ENCODE measurements around the gene RFC4. TPM values are rescaled to one million over a fixed set of nuclear protein-coding genes. Genes with fewer than 3 reads are reported as not detected.

RFC4 gene
- total RNA-seq, 1 donor from 2014 or later, result 187 TPM

DNA sequence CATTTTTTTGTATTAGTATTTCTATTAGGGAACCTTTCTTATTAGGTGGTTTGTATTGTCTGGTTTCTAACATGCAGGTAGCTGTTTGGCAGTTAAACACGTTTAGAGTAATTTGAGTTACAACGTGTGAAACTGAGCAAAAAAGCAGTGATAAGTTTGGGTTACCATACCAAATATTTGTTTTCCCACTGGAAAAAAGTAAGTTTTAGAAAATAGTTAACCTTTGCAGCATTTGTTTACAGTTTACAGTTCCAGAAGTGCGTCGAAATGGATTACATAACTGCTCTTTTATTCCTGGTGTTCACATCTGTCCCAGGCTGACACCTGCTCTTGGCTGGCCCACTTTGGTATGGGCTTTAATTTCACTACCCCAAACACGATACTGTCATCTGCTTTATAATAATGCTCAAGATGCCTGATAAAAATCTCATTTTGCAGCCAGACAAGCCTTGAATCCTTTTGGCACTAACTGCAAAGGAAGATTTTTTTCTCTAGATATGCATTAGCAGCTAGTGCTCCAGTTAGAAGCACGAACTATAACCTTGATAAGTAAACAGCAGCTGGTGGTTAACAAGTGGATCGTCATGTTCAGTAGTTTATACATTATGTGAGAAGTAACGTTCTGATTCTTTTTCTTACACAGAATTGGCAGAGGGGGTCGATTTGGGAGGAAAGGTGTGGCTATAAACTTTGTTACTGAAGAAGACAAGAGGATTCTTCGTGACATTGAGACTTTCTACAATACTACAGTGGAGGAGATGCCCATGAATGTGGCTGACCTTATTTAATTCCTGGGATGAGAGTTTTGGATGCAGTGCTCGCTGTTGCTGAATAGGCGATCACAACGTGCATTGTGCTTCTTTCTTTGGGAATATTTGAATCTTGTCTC, 17.6 kb downstream of the RFC4 start:
- Histone ChIP-seq H3K4me2 (peak overlapping the region; percentile 96), H3K9ac (no peak overlapping the region), H2AFZ (replicated peaks) (no peak overlapping the region), H3K9me3 (ENCODE audit: low read depth) (no peaks in the 10 kb centered on the region), H4K20me1 (ENCODE audit: low read depth) (peaks cover 75% of the 10 kb centered on the region), H3K36me3 (peaks cover 52% of the 10 kb centered on the region), H3K79me2 (ENCODE audit: low read depth) (peaks cover 55% of the 10 kb centered on the region), H3F3A (ENCODE audit: low read depth) (peaks cover 98% of the 10 kb centered on the region), H3K27me3 (no peaks in the 10 kb centered on the region), H3K27ac (peak overlapping the region; percentile 30), H3K4me3 (peak overlapping the region; percentile 97), H3K4me1 (peaks cover 23% of the 10 kb centered on the region)
- H3K36me3 Mint-ChIP-seq, result peaks cover 53% of the 10 kb centered on the region
- no peak overlapping the region for H3K4me3 Mint-ChIP-seq
- H3K27ac Mint-ChIP-seq, result no peak overlapping the region
- no peak for DNase-seq (ENCODE audit: low spot score)
- peaks cover 41% of the 10 kb centered on the region for H3K4me1 Mint-ChIP-seq
- TF ChIP-seq EZH2phosphoT487 (IDR thresholded peaks at IDR 0.05) (no peak), EZH2 (IDR thresholded peaks at IDR 0.05) (no peak), CTCF (IDR thresholded peaks at IDR 0.05) (no peak)
- H3K27me3 Mint-ChIP-seq (ENCODE audit: insufficient read depth, low read depth), result peaks cover 5% of the 10 kb centered on the region
- no peaks in the 10 kb centered on the region for H3K9me3 Mint-ChIP-seq

- peak overlapping the region; percentile 96 for H3K4me2 ChIP-seq
Observed at GRCh38 chr3:186787642-186788481, 18.4 kb downstream of the RFC4 start.

GRCh38 chr3:186786922-186787321, 19.4 kb downstream of the RFC4 start:
- Mint-ChIP-seq H3K27ac (no peak overlapping the region), H3K4me1 (peaks cover 47% of the 10 kb centered on the region), H3K9me3 (peaks cover 2% of the 10 kb centered on the region), H3K36me3 (peaks cover 49% of the 10 kb centered on the region), H3K27me3 (ENCODE audit: insufficient read depth, low read depth) (peaks cover 10% of the 10 kb centered on the region), H3K4me3 (no peak overlapping the region)
- Histone ChIP-seq H3K27ac (peak overlapping the region; percentile 100), H3K4me3 (peak overlapping the region; percentile 97), H3K4me1 (peaks cover 29% of the 10 kb centered on the region), H4K20me1 (ENCODE audit: low read depth) (peaks cover 77% of the 10 kb centered on the region), H3K9ac (no peak overlapping the region), H3K27me3 (no peaks in the 10 kb centered on the region), H2AFZ (replicated peaks) (no peak overlapping the region), H3F3A (ENCODE audit: low read depth) (peaks cover 84% of the 10 kb centered on the region), H3K9me3 (ENCODE audit: low read depth) (no peaks in the 10 kb centered on the region), H3K79me2 (ENCODE audit: low read depth) (peaks cover 70% of the 10 kb centered on the region), H3K36me3 (peaks cover 46% of the 10 kb centered on the region), H3K4me2 (peak overlapping the region; percentile 96)
- TF ChIP-seq EZH2 (IDR thresholded peaks at IDR 0.05), result no peak
- TF ChIP-seq EZH2phosphoT487 (IDR thresholded peaks at IDR 0.05), result no peak
- no peak for TF ChIP-seq CTCF (IDR thresholded peaks at IDR 0.05)
- DNase-seq (ENCODE audit: low spot score), result no peak

More at GRCh38 chr3:186787642-186788481, 18.4 kb downstream of the RFC4 start:
- TF ChIP-seq EZH2phosphoT487 (IDR thresholded peaks at IDR 0.05), result no peak
- no peak for TF ChIP-seq CTCF (IDR thresholded peaks at IDR 0.05)
- TF ChIP-seq EZH2 (IDR thresholded peaks at IDR 0.05), result no peak
- Histone ChIP-seq H3K79me2 (ENCODE audit: low read depth) (peaks cover 60% of the 10 kb centered on the region), H3F3A (ENCODE audit: low read depth) (peaks cover 94% of the 10 kb centered on the region), H3K27me3 (no peaks in the 10 kb centered on the region), H3K9ac (no peak overlapping the region), H3K36me3 (peaks cover 52% of the 10 kb centered on the region), H3K27ac (peak overlapping the region; percentile 100), H2AFZ (replicated peaks) (no peak overlapping the region), H4K20me1 (ENCODE audit: low read depth) (peaks cover 77% of the 10 kb centered on the region), H3K4me3 (peak overlapping the region; percentile 97), H3K4me1 (peaks cover 23% of the 10 kb centered on the region), H3K9me3 (ENCODE audit: low read depth) (no peaks in the 10 kb centered on the region)
- H3K9me3 Mint-ChIP-seq, result peaks cover 2% of the 10 kb centered on the region
- peaks cover 50% of the 10 kb centered on the region for H3K36me3 Mint-ChIP-seq
- no peak for DNase-seq (ENCODE audit: low spot score)
- H3K27ac Mint-ChIP-seq, result no peak overlapping the region
- no peak overlapping the region for H3K4me3 Mint-ChIP-seq
- H3K27me3 Mint-ChIP-seq (ENCODE audit: insufficient read depth, low read depth), result peaks cover 9% of the 10 kb centered on the region
- peaks cover 41% of the 10 kb centered on the region for H3K4me1 Mint-ChIP-seq
